ENCODE results near the gene FAM210B. TPM values are rescaled to one million over a fixed set of nuclear protein-coding genes. Genes with fewer than 3 reads are reported as not detected.
A peak's percentile ranks its signal among the peaks of the same experiment; 100 is the strongest.

The FAM210B gene
- total RNA-seq, 1 experiment from 2014 or later: 37.9 TPM

- TF ChIP-seq EZH2phosphoT487 (IDR thresholded peaks at IDR 0.05; ENCODE audit: borderline replicate concordance, low read length) (no peak), CTCF (conservative IDR thresholded peaks at IDR 0.05; ENCODE audit: low read depth, low read length) (no peak), EZH2 (IDR thresholded peaks at IDR 0.05; ENCODE audit: low read length, unreplicated experiment) (no peak)
- intact Hi-C loops (cut with micrococcal nuclease): no loop called here
- Histone ChIP-seq H3K36me3 (ENCODE audit: low read depth, low read length) (peaks cover 2% of the 10 kb centered on the region; the same call in 1 of the 2 replicates), H3F3A (ENCODE audit: low read length, unreplicated experiment) (no peaks in the 10 kb centered on the region), H3K4me2 (ENCODE audit: low read length) (no peak overlapping the region), H3K9me2 (replicated peaks; ENCODE audit: low read length) (no peaks in the 10 kb centered on the region), H3K9me3 (ENCODE audit: low read length) (no peaks in the 10 kb centered on the region), H4K20me1 (ENCODE audit: low read length) (no peaks in the 10 kb centered on the region), H3K9ac (ENCODE audit: low read length) (no peak overlapping the region), H3K79me2 (ENCODE audit: low read length) (no peaks in the 10 kb centered on the region), H3K27me3 (ENCODE audit: low read length) (no peaks in the 10 kb centered on the region), H3K4me3 (ENCODE audit: low read length) (no peak overlapping the region), H2AFZ (ENCODE audit: low read length) (no peak overlapping the region), H3K4me1 (ENCODE audit: insufficient read depth, low read length) (peaks cover 22% of the 10 kb centered on the region; the same call in 1 of the 2 replicates), H3K27ac (ENCODE audit: low read length) (no peak overlapping the region)
- no TSS peak for BruUV-seq (replicated peaks)
- no peak for ATAC-seq
- CTCF ChIA-PET: no interaction called here
- POLR2A ChIA-PET (ENCODE audit: unreplicated experiment): no interaction called here
- no peak for DNase-seq
These were observed 56.3 kb downstream of the FAM210B start for GRCh38 chr20:56414842-56415765.

- CTCF ChIA-PET: no interaction called here
- Histone ChIP-seq H3K9me2 (replicated peaks; ENCODE audit: low read length) (no peaks in the 10 kb centered on the region), H3K4me2 (ENCODE audit: low read length) (no peak overlapping the region)
These were observed 58.6 kb downstream of the FAM210B start for GRCh38 chr20:56417402-56417801.

GRCh38 chr20:56417911-56418310 lies 59.1 kb downstream of the FAM210B start:
- DNase-seq (peak; percentile 33), ATAC-seq (no peak)
- Histone ChIP-seq H3K27me3 (ENCODE audit: low read length) (no peaks in the 10 kb centered on the region), H3K79me2 (ENCODE audit: low read length) (no peaks in the 10 kb centered on the region), H3F3A (ENCODE audit: low read length, unreplicated experiment) (no peaks in the 10 kb centered on the region), H3K9me3 (ENCODE audit: low read length) (no peaks in the 10 kb centered on the region), H2AFZ (ENCODE audit: low read length) (no peak overlapping the region), H4K20me1 (ENCODE audit: low read length) (no peaks in the 10 kb centered on the region), H3K27ac (ENCODE audit: low read length) (no peak overlapping the region), H3K4me2 (ENCODE audit: low read length) (no peak overlapping the region), H3K36me3 (ENCODE audit: low read depth, low read length) (no peaks in the 10 kb centered on the region), H3K4me3 (ENCODE audit: low read length) (no peak overlapping the region), H3K9ac (ENCODE audit: low read length) (no peak overlapping the region), H3K9me2 (replicated peaks; ENCODE audit: low read length) (no peaks in the 10 kb centered on the region), H3K4me1 (ENCODE audit: insufficient read depth, low read length) (peaks cover 33% of the 10 kb centered on the region)
- BruUV-seq (replicated peaks): no TSS peak
- ChIA-PET CTCF (no interaction called here), POLR2A (ENCODE audit: unreplicated experiment) (no interaction called here)
- intact Hi-C loops (cut with micrococcal nuclease): no loop called here
- TF ChIP-seq EZH2 (IDR thresholded peaks at IDR 0.05; ENCODE audit: low read length, unreplicated experiment): no peak
- no peak for TF ChIP-seq CTCF (conservative IDR thresholded peaks at IDR 0.05; ENCODE audit: low read depth, low read length)
- TF ChIP-seq EZH2phosphoT487 (IDR thresholded peaks at IDR 0.05; ENCODE audit: borderline replicate concordance, low read length): no peak

More at GRCh38 chr20:56417402-56417801, 58.6 kb downstream of the FAM210B start:
- Histone ChIP-seq H3K9me3 (ENCODE audit: low read length) (no peaks in the 10 kb centered on the region), H3K27ac (ENCODE audit: low read length) (no peak overlapping the region), H3K79me2 (ENCODE audit: low read length) (no peaks in the 10 kb centered on the region), H3K4me3 (ENCODE audit: low read length) (no peak overlapping the region), H3F3A (ENCODE audit: low read length, unreplicated experiment) (no peaks in the 10 kb centered on the region), H3K4me1 (ENCODE audit: insufficient read depth, low read length) (peaks cover 27% of the 10 kb centered on the region), H2AFZ (ENCODE audit: low read length) (no peak overlapping the region), H4K20me1 (ENCODE audit: low read length) (no peaks in the 10 kb centered on the region), H3K9ac (ENCODE audit: low read length) (no peak overlapping the region), H3K27me3 (ENCODE audit: low read length) (no peaks in the 10 kb centered on the region), H3K36me3 (ENCODE audit: low read depth, low read length) (0 out of 2 replicates have a peak, but pooled peaks cover 2% of the 10 kb centered on the region)
- DNase-seq: no peak
- ATAC-seq: no peak
- BruUV-seq (replicated peaks): no TSS peak
- intact Hi-C loops (cut with micrococcal nuclease): no loop called here
- no peak for TF ChIP-seq EZH2phosphoT487 (IDR thresholded peaks at IDR 0.05; ENCODE audit: borderline replicate concordance, low read length)
- no peak for TF ChIP-seq EZH2 (IDR thresholded peaks at IDR 0.05; ENCODE audit: low read length, unreplicated experiment)
- POLR2A ChIA-PET (ENCODE audit: unreplicated experiment): no interaction called here

Other genes with a start within 250 kb of the FAM210B start
- gene MC3R, start 110.2 kb upstream of the FAM210B start, total RNA-seq (2014; rRNA removed): not detected in 2 replicates
- gene AURKA, start 33.2 kb downstream of the FAM210B start, total RNA-seq (2014; rRNA removed): 137 and 139 TPM in 2 replicates
- gene CSTF1, start 33.7 kb downstream of the FAM210B start, total RNA-seq (2014; rRNA removed): 48.9 and 60.2 TPM in 2 replicates
- 0.04 and 0.17 TPM in 2 replicates for gene CASS4, start 53.3 kb downstream of the FAM210B start, total RNA-seq (2014; rRNA removed)
- 122 and 149 TPM in 2 replicates for gene RTF2, start 109.7 kb downstream of the FAM210B start, total RNA-seq (2014; rRNA removed)
- 0.51 and 0.92 TPM in 2 replicates for gene FAM209A, start 165.8 kb downstream of the FAM210B start, total RNA-seq (2014; rRNA removed)
- gene FAM209B, start 174.3 kb downstream of the FAM210B start, total RNA-seq (2014; rRNA removed): 0.58 TPM in 1 of 2 replicates, not detected in the other